ENCODE results near the gene DNASE1.

The DNASE1 gene

DNA sequence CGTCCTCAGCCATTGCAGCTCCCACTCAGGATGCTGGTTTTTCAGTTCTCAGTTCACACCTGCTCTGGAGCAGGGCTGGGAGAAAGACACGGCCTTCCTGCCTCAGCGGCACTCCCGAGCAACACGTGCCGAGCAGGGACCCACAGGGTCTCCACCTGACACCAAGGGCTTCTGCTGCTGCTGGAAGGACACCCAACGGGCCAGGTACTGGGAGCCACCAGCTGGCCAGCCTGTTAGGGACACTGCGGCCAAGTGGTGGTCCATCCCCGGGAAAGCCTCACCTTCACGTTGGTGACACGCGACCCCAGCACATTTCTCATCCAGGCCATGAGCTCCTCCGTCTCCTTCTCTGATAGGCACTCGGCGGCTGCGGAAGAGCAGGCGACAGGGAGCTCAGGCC lies 8.1 kb downstream of the DNASE1 start:
- no peak for DNase-seq (ENCODE audit: low read depth in 2 of 2)

DNA sequence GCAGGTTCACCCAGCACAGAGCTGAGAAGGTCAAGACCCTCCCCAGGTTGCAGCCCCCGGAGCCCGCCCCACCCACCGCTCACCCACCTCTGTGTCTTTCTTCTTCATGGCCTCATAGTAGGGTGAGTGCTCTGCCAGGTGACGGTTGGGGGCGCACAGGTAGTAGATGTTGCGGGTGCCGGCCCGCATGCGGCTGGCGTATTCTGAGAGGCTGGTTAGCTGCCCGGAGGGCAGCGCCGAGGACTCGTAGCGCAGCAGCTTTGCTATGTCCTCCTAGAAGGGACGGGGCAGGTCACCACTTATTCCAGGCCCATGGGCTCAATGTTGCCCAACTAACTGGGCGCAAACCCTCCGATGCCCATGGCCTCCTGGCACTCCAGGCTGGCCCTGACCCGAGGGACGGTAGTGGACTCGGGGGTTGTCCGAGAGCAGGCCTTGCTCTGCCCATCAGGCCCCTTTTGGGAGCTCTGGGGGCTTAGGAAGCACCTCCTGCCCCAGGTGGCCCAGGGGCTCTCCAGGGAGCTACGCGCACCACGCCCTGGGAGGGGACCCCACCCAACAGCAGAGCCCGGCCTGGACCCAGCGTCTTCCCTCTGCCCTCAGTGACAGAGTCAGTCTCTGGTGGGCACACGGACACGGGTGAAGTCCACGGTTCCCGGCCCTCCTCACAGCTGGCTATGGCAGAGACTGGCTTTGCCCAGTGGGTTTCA lies 9.9 kb downstream of the DNASE1 start:
- DNase-seq (ENCODE audit: low read depth in 2 of 2): no peak

DNA sequence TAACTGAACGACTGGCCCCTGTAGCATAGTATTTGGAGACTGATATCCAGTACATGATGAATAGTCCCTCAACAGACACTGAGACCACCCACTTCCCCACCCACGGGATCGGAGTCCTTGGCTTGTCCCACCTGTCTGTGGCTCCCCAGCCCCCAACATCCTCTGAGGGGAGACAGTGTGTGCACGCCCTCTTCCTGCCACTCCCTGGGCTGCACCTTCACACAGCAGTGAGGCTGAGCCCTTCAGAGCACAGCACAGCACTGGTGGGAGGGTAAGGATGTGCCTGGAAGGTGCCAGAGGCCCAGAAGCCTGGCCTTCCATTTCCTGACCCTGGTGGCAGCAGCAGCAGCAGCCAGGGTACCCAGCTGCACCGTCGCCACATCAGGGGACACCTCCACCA lies 11.0 kb downstream of the DNASE1 start:
- peak in 1 of 2 donors; percentile 25 for DNase-seq (ENCODE audit: low read depth in 2 of 2)

DNA sequence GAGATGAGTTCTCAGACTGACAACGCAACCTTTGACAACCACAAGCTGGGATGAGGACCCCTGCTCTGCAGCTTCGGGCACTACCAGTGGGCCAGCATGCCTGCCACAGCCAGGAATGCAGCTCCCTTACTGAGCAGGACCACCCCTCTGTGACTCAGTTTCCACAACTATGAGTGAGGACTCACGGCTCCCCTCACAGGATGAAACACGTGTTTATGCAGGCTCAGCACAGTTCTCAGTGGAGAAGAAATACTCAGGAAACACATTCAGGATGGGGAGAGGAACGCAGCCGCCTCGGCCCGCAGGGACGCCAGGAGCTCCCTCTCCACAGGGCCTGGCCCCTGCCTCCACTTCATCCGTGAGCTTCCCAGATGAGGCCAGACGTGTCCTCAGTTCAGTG lies 14.1 kb downstream of the DNASE1 start:
- DNase-seq (ENCODE audit: low read depth in 2 of 2): no peak

DNA sequence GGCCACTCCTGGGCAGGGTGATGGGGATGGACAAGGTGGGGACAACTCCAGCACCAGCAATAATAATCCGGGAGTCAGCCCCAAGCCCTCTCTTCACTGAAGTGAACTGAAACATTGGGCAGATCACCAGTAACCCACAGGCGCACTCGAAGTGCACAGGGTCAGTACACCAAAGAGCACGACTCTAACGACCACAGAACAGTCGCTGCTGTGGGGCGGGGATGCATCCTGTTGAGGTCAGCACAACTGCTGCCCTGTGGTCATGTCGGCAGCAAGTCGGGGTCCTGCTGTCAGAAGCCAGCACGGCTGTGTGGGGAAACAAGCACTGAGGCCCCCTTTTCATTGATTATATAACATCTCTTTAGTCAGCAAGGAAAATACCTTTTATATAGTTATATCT lies 14.6 kb downstream of the DNASE1 start:
- DNase-seq (ENCODE audit: low read depth in 2 of 2): no peak

DNA sequence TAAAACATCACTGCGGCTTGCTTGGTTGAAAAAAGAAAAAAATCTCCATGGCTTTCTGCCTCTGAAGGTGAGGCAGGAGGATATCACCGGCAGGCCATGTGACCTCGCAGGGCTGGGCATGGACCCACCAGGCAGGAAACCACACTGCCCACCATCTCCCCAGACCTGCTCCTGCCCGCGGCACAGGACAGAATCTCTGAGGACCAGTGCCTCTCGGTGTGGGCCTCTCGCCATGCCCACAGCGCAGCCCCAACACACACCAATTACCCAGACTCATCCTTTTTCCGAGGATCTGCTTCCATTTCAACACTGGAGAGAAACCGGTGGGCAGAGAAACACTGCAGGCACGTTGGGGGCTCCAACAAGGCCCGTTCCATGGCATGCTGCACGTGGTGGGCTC lies 16.2 kb downstream of the DNASE1 start:
- no peak for DNase-seq (ENCODE audit: low read depth in 2 of 2)

DNA sequence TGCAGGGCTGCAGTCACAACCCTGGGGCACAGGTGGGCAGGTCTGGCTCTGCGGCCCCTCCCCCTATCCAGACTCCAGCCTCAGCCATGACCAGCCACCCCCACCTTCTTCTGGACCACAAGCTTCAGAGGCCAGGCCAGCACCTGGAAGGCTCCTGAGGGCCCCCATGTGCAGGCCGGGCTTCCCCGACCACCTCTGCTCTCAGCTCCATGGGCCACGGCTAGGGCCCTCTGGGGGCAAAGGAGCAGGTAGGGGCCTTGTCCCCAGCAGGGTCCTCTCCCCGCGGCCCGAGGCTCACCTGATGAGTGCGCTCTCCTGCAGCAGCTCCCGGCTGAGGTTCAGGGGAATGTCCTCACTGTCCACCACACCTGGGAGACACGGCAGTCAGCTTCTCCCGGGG lies 16.9 kb downstream of the DNASE1 start:
- DNase-seq (ENCODE audit: low read depth in 2 of 2): no peak

DNA sequence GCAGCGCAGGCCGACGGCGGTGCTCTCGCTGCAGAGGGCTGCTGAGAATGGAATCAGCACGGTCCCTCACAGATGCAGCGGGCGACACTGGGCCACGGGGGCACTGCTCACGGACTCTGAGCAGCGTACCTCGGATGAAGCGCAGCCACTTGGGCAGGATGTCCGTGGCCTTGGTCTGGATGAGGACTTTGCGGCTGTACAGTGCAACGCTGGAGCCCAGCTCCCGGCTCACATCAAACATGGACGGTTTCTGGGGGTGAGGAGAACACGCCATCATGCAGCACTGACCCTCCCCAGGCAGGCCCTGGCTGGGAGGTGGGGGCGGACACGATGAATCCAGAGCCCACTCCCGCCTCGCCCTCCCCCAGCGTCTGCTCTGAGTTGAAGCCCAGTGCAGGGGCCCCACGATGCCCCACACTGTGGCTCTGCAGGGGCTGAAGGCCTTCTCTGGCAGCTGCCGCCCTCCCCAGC lies 18.1 kb downstream of the DNASE1 start:
- DNase-seq (ENCODE audit: low read depth in 2 of 2): no peak

DNA sequence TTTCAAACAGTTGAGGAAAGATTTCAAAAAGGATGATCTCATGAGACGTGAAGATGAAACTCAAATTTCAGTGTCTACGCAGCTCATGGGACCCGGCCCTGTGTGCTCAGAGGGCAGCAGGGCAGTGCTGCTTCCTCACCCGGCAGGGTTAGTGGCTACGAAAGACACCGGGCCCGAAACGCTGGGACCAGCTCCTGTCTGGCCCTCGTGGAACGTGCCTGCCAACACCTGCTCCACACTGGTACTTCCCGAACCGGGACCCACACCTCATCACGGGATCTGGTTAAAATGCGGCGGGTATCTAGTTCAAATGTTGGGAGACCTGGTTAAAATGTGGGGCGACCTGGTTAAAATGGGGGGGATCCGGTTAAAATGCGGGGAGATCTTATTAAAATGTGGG lies 18.7 kb downstream of the DNASE1 start:
- DNase-seq (ENCODE audit: low read depth in 2 of 2): no peak

DNA sequence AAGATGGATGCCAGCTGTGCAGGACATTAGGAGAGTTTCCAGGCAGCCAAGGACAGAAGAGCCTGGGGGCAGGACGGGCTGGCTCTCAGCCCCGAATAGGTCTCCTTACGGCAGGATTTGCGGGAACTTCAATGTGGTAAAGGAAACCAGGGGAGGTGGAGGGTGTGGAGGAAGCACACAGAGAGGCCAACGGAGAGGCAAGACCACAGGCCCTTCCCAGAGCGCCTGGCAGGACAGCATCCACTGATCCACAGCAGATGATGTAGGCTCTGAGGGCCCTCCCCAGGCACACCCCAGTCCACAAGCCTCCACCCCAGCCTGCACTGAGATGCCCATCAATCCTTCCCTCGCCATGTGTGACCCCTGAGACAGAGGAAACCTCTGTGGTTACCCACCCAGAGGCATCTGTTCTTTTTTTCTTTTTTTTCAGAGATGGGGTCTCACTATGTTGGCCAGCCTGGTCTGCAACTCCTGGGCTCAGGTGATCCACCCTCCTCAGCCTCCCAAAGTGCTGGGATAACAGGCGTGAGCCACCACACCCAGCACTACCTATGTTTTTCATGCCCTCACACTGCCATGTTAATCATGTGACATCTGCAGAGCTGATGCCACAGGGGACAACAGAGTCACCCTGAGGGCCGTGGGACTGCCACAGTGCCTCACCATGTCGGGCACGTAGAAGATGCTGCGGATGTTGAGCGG lies 19.3 kb downstream of the DNASE1 start:
- DNase-seq (ENCODE audit: low read depth in 2 of 2): no peak

DNA sequence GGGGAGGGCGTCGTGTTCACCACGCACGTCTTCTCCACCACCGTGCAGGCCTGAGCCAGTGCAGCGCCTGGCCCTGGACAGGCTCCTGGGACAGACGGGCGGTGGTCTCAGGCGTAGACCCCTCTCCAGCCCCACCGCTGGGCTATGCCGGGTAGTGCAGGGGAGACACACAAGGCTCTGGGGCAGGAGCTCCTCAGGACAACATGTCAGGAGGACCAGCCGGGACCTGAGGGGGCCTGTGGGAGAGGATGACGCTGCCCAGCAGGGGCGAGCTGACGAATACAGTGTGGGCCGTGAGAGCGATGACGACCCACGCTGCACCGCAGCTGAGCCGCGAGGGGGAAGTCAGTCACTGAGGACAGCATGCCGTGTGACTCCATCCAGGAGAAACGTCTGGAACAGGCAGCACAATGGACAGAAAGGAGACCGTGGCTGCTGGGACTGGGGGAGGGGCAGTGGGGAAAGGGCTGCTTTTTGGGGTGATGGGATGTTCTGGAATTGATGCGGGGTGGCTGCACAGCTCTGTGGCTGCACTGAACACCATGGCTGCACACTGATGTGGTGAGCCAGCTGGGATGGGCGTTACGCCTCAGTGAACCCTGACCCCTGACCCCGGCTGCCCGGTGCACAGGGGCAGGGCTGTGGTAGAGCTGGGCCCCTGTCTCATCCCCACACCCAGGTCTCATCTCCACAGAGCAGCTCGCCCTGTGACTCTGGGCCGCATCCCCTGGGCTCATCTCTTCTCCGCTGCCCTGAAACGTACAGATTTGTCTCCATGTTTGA lies 20.2 kb downstream of the DNASE1 start:
- DNase-seq (ENCODE audit: low read depth in 2 of 2): no peak

DNA sequence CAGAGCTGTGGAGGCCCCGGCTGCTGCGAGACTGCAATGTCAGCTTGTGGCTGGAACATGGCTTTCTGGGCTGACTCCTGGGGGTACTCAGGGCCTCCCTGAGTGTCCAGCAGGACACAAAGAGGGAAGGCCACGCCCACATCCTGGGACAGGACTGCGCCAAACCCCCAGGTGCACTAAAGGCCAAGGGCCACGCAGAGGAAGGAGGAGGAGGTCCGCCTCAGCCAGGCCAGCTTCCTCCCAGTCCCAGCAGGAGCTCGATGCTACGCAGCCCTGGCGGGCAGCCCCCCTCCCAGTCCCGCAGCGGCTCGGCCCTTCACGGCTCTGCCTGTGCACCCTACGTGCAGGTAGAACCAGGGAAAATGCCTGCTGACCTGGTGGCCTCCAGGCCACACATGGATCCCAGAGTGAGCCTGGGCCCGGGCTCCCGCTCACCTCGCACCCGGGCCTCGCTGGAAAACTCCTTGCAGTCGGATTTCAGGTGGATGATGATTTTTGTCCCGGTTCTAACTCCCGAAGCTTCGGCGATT lies 21.2 kb downstream of the DNASE1 start:
- no peak for DNase-seq (ENCODE audit: low read depth in 2 of 2)

DNA sequence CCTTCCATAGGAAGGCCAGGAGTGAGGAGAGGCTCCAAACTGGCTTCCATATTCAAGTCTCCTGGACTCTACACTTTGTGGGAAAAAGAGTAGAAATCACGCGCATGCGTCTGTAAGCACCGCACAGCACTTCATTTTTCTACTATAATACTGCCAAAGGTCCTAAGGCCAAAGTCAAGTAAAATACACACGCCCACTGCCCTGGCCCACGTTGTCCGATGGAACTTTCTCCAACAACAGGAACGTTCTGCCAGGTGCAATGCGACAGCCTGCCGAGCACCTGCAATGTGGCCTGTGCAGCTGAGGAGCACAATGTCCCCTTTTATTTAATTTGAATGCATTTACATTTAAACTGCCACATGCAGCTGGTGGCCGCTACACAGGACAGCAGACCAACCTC lies 23.5 kb downstream of the DNASE1 start:
- DNase-seq (ENCODE audit: low read depth in 2 of 2): no peak

DNA sequence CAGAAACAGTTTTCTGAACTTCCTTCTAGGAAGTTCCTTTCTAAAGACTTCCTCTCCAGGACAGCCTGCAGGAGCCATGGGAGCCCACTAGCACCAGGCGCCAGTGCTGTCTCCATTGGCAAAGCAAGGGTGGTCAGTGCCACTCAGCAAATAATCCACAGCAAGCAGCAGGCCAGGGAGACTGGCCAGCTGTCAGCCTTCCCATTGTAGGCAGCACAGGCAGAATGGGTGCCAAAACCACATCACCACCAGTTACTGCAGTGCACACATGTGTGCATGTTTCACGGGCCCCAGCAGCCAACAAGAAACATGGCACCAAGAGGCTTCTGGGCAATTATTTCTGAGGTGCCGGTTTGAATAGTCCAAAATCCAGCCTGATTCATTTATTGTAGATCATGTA lies 26.7 kb downstream of the DNASE1 start:
- DNase-seq (ENCODE audit: low read depth in 2 of 2): no peak

DNA sequence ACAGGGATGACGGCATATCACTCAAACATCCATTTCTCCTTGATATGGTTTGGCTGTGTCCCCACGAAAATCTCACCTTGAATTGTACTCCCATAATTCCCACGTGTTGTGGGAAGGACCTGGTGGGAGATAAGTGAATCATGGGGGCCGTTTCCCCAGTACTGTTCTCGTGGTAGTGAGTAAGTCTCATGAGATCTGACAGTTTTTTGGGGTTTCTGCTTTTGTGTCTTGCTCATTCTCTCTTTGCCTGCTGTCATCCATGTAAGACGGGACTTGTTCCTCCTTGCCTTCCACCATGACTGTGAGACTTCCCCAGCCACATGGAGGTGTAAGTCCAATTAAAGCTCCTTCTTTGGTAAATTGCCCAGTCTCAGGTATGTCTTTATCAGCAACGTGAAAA lies 32.5 kb downstream of the DNASE1 start:
- DNase-seq (ENCODE audit: low read depth in 2 of 2): no peak

DNA sequence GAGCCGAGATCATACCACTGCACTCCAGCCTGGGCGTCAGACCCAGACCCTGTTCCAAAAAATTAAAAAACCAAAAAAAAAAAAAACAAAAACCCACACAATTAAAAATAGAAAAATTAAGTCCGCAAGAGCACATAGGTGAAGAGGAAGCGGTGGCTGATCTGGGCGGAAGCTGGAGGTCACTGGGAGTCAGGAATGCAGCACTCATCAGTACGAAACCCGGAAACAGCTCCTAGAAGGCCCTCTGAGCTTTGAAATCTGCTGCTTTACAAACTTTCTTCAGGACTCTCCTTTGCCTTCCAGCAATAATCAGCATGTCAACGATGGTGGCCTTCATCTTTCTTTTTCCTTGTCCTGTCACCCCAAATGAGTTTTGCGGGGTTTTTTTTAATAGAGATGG lies 33.3 kb downstream of the DNASE1 start:
- DNase-seq (ENCODE audit: low read depth in 2 of 2): no peak

DNA sequence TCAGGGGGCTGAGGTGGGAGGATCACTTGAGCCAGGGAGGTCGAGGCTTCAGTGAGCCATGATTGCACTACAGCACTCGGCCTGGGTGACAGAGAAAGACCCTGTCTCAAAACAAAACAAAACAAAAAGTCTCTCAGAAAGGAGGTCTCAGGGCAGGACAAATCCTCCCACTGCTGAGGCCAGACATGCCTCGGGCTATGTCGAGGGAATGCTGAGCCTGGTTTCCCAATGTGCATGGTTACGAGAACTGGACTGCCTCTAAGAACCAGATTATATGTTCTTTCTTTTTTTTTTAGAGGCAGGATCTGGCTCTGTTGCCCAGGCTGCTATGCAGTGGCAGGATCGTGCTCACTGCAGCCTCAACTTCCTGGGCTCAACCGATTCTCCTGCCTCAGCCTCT lies 35.2 kb downstream of the DNASE1 start:
- DNase-seq (ENCODE audit: low read depth in 2 of 2): no peak

DNA sequence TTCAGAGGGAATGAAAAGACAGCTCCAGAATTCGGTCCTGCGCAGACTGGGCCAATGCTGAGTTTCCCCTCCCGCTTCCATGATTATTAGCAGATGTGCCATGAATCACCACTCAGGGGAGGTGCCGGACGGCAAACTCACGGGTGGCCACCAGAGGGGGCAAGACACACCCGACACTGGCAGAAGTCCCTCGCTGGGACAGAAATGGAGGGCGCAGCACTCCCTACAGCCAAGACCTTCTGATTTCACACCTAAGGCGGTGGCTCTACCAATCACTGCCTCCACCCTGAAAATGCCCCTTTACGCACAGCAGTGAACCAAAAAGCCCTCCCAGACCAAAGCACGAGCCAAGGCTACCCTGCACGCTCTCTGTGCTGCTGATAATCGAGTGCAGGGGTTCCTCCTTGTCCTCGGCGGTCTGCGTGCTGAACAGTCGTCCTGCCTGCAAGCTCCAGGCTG lies 36.0 kb downstream of the DNASE1 start:
- peak; percentile 65 to 71 for DNase-seq (ENCODE audit: low read depth in 2 of 2)

DNA sequence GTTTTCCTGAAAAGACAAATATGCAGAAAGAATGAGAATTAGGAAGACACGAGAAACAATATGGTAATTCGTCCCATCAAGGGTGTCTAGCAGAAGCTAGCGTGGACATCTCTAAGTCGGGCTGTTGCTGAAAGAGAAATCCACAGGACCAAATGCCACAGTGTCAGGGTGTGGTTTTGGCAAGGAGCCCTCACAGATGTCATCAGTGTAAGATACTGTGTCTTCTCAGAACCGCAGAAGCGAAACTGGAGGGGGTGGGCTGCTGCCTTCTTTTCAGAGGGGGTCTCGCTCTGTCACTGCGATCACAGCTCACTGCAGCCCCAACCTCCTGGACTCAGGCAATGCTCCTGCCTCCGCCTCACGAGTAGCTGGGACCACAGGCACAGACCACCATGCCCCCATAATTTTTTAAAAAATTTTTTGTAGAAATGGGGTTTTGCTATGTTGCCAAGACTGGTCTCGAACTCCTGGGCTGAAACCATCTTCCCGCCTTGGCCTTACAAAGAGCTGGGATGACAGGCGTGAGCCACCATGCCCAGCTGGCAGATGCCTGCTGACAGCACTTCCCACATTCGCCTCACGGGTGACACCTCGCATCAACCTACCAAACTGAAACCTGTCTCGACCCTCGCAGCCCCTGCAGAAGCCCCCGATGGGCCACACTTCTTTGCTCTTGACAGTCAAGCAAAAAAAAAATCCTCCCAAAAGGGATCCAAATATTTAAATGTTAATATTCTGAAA lies 36.7 kb downstream of the DNASE1 start:
- DNase-seq (ENCODE audit: low read depth in 2 of 2): no peak

DNA sequence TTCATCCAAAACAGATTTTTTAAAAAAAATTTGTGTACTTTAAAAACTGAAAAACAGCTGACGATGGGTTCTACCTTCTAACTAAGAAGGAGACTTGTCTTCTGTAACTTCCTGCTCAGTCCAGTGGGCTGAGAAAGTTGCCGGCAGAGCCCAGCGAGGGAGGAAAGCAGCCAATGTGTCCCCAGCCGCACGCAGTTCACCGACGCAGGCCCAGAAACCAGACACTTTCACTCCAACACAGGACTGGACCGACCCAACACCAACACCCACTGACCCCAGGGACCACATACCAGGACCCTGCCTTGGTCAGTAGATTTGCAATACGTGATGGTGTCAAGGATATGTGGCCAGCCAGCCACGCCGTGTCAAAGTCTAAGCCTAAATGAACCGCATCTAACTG lies 37.3 kb downstream of the DNASE1 start:
- DNase-seq (ENCODE audit: low read depth in 2 of 2): no peak

DNA sequence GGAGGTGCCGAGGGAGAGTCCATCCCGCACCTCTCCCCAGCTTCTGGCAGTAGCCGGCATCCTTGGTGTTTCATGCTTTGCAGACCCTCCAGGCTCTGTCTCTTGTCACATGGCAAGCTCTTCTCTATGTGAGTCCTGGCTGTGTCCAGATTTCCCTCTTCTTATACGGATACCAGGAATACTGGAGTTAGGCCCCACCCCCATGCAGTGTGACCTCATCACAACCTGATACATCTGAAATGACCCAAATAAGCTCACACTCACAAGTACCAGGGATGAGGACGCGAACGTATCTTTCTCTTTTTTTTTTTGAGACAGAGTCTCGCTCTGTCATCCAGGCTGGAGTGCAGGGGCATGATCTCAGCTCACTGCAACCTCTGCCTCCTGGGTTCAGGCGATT lies 39.6 kb downstream of the DNASE1 start:
- no peak for DNase-seq (ENCODE audit: low read depth in 2 of 2)

Measured in activated CD8-positive, alpha-beta memory T cell treated with anti-CD3 and anti-CD28 coated beads for 4 hours (primary cell).